Activated CD8-positive, alpha-beta T cell treated with anti-CD3 and anti-CD28 coated beads for 36 hours (primary cell): Measurements from ENCODE around the gene THSD7B. TPM values are rescaled to one million over a fixed set of nuclear protein-coding genes. Genes with fewer than 3 reads are reported as not detected.

Source experiments
- ATAC-seq: fragments of 200-7000 bp; cut with Tn5 transposase; one replicate; pipeline ENCODE4 v1.10.0; 2021; ENCODE audit warnings: mild to moderate bottlenecking, moderate library complexity
- CTCF ChIA-PET: fragments of 350-600 bp; sonication (Branson Sonifier 250); formaldehyde crosslinking; loops from one replicate; lab custom pipeline; 2021; ENCODE audit warnings: antibody characterized with exemption; lab: Charles Lee
- POLR2A ChIA-PET: fragments of 350-600 bp; sonication (Branson Sonifier 250); formaldehyde crosslinking; loops from one replicate; lab custom pipeline; 2021; ENCODE audit warnings: antibody characterized with exemption; lab: Charles Lee
- DNase-seq: peaks from one replicate; pipeline ENCODE4 v3.0.0-alpha.2; 2020
- H3K27ac Mint-ChIP-seq: one replicate; pipeline ENCODE4 v1.8.0; 2021; ENCODE audit warnings: mild to moderate bottlenecking, mixed read lengths
- H3K27me3 Mint-ChIP-seq: one replicate; pipeline ENCODE4 v1.8.0; 2021; ENCODE audit warnings: mixed read lengths
- H3K36me3 Mint-ChIP-seq: one replicate; pipeline ENCODE4 v1.8.0; 2021; ENCODE audit warnings: low read depth, mixed read lengths
- H3K4me1 Mint-ChIP-seq: one replicate; pipeline ENCODE4 v1.8.0; 2021; ENCODE audit warnings: low read depth, mixed read lengths
- H3K4me3 Mint-ChIP-seq: one replicate; pipeline ENCODE4 v1.8.0; 2021; ENCODE audit warnings: mild to moderate bottlenecking, moderate library complexity, mixed read lengths
- H3K9me3 Mint-ChIP-seq: one replicate; pipeline ENCODE4 v1.8.0; 2021; ENCODE audit warnings: mixed read lengths
- CTCF ChIP-seq: fragments of 200-600 bp; IDR thresholded peaks from one replicate; pipeline ENCODE4 v1.8.0; 2022; ENCODE audit warnings: antibody characterized with exemption, mild to moderate bottlenecking
- intact Hi-C: fragments of 100-400 bp; cut with micrococcal nuclease; formaldehyde crosslinking; loops from one replicate; pipeline ENCODE4 v1.10.0; 2022
- total RNA-seq, 2 experiments: library from RNA; stranded (reverse); gene quantifications; one replicate each; pipeline ENCODE4 v1.2.3, GENCODE V29; 2021

Gene THSD7B
- total RNA-seq, 2 experiments from 2014 or later, result not detected

DNA sequence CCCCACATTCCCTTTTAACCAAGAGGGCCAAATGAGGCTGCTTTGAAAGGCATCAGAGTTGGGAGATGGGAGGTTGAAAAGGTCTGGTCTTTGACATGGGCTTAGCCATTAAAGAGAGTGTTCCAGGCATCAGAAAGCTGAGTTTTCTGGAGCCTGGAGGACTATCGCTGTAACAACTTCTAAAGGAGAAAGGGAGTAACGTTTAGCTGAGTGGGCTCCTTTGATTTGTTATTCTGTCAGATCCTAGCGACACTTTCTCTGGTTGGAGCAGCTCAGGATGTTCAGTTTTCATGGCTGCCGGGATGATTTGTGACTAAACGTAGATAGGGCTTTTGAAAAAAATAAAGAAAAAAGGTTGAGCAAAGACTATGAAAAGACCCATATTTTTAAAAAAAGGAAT, 346.6 kb downstream of the THSD7B start:
- Mint-ChIP-seq H3K27ac (no peak overlapping the region), H3K9me3 (peaks cover 4% of the 10 kb centered on the region), H3K4me3 (no peak overlapping the region), H3K27me3 (no peaks in the 10 kb centered on the region), H3K4me1 (no peaks in the 10 kb centered on the region), H3K36me3 (no peaks in the 10 kb centered on the region)
- no peak for ATAC-seq
- intact Hi-C loops, result no loop called here
- CTCF ChIA-PET, result no interaction called here
- no peak for DNase-seq
- POLR2A ChIA-PET, result no interaction called here
- no peak for TF ChIP-seq CTCF

- no peak for TF ChIP-seq CTCF
These were observed 349.9 kb downstream of the THSD7B start for GRCh38 chr2:137115081-137115794.

GRCh38 chr2:137115795-137116089, 350.4 kb downstream of the THSD7B start:
- DNase-seq, result no peak
- no peaks in the 10 kb centered on the region for H3K27me3 Mint-ChIP-seq
- intact Hi-C loops, result no loop called here

More at GRCh38 chr2:137115081-137115794, 349.9 kb downstream of the THSD7B start:
- Mint-ChIP-seq H3K9me3 (no peaks in the 10 kb centered on the region), H3K27ac (no peak overlapping the region), H3K4me1 (no peaks in the 10 kb centered on the region), H3K4me3 (no peak overlapping the region), H3K36me3 (no peaks in the 10 kb centered on the region), H3K27me3 (no peaks in the 10 kb centered on the region)
- ChIA-PET POLR2A (no interaction called here), CTCF (no interaction called here)
- intact Hi-C loops, result no loop called here
- DNase-seq (no peak), ATAC-seq (no peak)

DNA sequence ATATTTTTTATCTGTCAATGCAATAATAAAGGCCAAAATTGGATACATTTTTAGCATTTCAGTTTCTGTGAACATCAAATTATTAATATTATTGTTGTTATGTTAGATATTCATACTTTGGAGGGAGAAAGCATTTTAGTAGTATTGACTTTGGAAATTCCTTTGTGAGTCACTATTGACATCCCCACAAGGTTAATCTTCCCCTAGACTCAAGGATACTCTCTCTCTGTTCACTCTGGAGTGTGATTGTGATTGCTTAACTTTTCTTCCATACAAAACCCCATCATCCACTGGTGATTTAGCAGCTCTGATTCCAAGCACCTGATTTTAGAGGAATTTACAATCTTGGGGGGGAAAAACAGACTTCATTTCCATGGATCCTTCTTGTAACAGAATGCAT, 352.0 kb downstream of the THSD7B start:
- Mint-ChIP-seq H3K27me3 (no peaks in the 10 kb centered on the region), H3K4me1 (no peaks in the 10 kb centered on the region), H3K9me3 (no peaks in the 10 kb centered on the region), H3K27ac (no peak overlapping the region), H3K4me3 (no peak overlapping the region), H3K36me3 (no peaks in the 10 kb centered on the region)
- intact Hi-C loops, result no loop called here
- ATAC-seq (no peak), DNase-seq (no peak)
- TF ChIP-seq CTCF, result no peak
- POLR2A ChIA-PET, result no interaction called here
- CTCF ChIA-PET, result no interaction called here

More at GRCh38 chr2:137115795-137116089, 350.4 kb downstream of the THSD7B start:
- ChIA-PET POLR2A (no interaction called here), CTCF (no interaction called here)
- H3K9me3 Mint-ChIP-seq, result no peaks in the 10 kb centered on the region
- no peak overlapping the region for H3K27ac Mint-ChIP-seq
- H3K4me1 Mint-ChIP-seq, result no peaks in the 10 kb centered on the region
- H3K4me3 Mint-ChIP-seq, result no peak overlapping the region
- no peak for ATAC-seq
- no peaks in the 10 kb centered on the region for H3K36me3 Mint-ChIP-seq
- no peak for TF ChIP-seq CTCF

- Mint-ChIP-seq H3K4me1 (no peaks in the 10 kb centered on the region), H3K27me3 (no peaks in the 10 kb centered on the region), H3K4me3 (no peak overlapping the region), H3K9me3 (no peaks in the 10 kb centered on the region), H3K36me3 (no peaks in the 10 kb centered on the region), H3K27ac (no peak overlapping the region)
- CTCF ChIA-PET, result no interaction called here
- intact Hi-C loops, result no loop called here
- no peak for TF ChIP-seq CTCF
- ATAC-seq, result no peak
- DNase-seq, result no peak
- POLR2A ChIA-PET, result no interaction called here
These were observed 352.8 kb downstream of the THSD7B start for GRCh38 chr2:137118140-137118539.
